IPS-18c (cell line): Measurements from ENCODE around the gene CXorf51B.
"Not testable (repeated sequence)": the region's sequence is repeated elsewhere in the genome, so short reads cannot be mapped to it uniquely, and the experiment has no call there.

ENCODE experiments used
- H3K4me3 ChIP-seq: 2 replicates; pipeline ENCODE4 v1.7.0; 2013; ENCODE audit warnings: low read depth, mild to moderate bottlenecking, low read length, moderate library complexity; ENCODE audit not compliant: insufficient read depth
- H3K9me3 ChIP-seq: one replicate; pipeline ENCODE4 v1.6.1; 2013; ENCODE audit warnings: mild to moderate bottlenecking, low read length, moderate library complexity; ENCODE audit not compliant: control insufficient read depth, insufficient read depth

Gene CXorf51B

GRCh38 chrX:146809471-146809870 lies at the start of gene CXorf51B:
Gene CXorf51B (plus strand): TSS chrX:146809771. CDS start chrX:146809792, 21 bp downstream.
- not testable (repeated sequence) for H3K4me3 ChIP-seq, H3K9me3 ChIP-seq

GRCh38 chrX:146814644-146815043 lies 5.1 kb downstream of the CXorf51B start, which contains the start of gene CXorf51A:
Gene CXorf51A (minus strand): TSS chrX:146814744. CDS start chrX:146814723, 21 bp downstream.
- H3K9me3 ChIP-seq, H3K4me3 ChIP-seq: not testable (repeated sequence)

- Histone ChIP-seq H3K9me3 (peaks cover 5% of the 10 kb centered on the region), H3K4me3 (no peak overlapping the region)
Observed at GRCh38 chrX:146831994-146832393, 22.4 kb downstream of the CXorf51B start.

GRCh38 chrX:146854281-146854680 lies 44.7 kb downstream of the CXorf51B start:
- no peak overlapping the region for H3K4me3 ChIP-seq
- H3K9me3 ChIP-seq: no peaks in the 10 kb centered on the region
